Endothelial cell of umbilical vein (primary cell): ENCODE results near the gene SLC39A9. TPM values are rescaled to one million over a fixed set of nuclear protein-coding genes. Genes with fewer than 3 reads are reported as not detected.

Experiments used
- BruUV-seq: library from RNA; stranded (reverse); fragments of 400-500 nt; replicated peaks from 2 replicates; lab custom pipeline; 2021; lab: Mats Ljungman, UMichigan
- CTCF ChIA-PET: fragments of 300-600, 350-600 bp; sonication (Branson Sonifier 250); formaldehyde crosslinking; loops from one replicate; lab custom pipeline; 2021; ENCODE audit warnings: antibody characterized with exemption, inconsistent platforms; lab: Charles Lee
- POLR2A ChIA-PET: fragments of 300-600, 350-600 bp; sonication (Branson Sonifier 250); formaldehyde crosslinking; loops from one replicate; lab custom pipeline; 2021; ENCODE audit warnings: antibody characterized with exemption, inconsistent platforms; lab: Charles Lee
- DNase-seq: peaks from one replicate; pipeline ENCODE4 v3.0.0-alpha.2; 2011; ENCODE audit warnings: low read depth, low spot score
- FAIRE-seq: peaks from 2 replicates; lab custom pipeline; 2011; peaks lifted over from hg19 to GRCh38; lab: Jason Lieb, UNC
- H2AFZ ChIP-seq: 2 replicates; pipeline ENCODE4 v1.6.0; 2012; ENCODE audit warnings: low read depth, low read length, control low read depth, inconsistent platforms
- H3K27ac ChIP-seq: 2 replicates; pipeline ENCODE4 v1.5.1; 2011; ENCODE audit warnings: low read depth, mild to moderate bottlenecking, control low read depth, low read length, moderate library complexity; ENCODE audit not compliant: insufficient read depth
- H3K27me3 ChIP-seq, 2 experiments: 2 replicates each; pipeline versions ENCODE4 v1.6.0 to v1.6.1; 2011; ENCODE audit warnings: low read length in 2 of 2, mixed read lengths in 1 of 2; ENCODE audit not compliant: control insufficient read depth in 2 of 2, insufficient read depth in 2 of 2
- H3K36me3 ChIP-seq, 2 experiments: 2 replicates in 1 of 2; 3 replicates in 1 of 2; pipeline ENCODE4 v1.5.1; 2011; ENCODE audit warnings: low read length in 2 of 2, mild to moderate bottlenecking in 1 of 2, moderate library complexity in 1 of 2; ENCODE audit not compliant: control insufficient read depth in 2 of 2, insufficient read depth in 2 of 2; ENCODE audit errors: extremely low read depth in 1 of 2
- H3K4me1 ChIP-seq: 3 replicates; pipeline ENCODE4 v1.5.1; 2011; ENCODE audit warnings: mild to moderate bottlenecking, low read length; ENCODE audit not compliant: control insufficient read depth, insufficient read depth; ENCODE audit errors: extremely low read depth
- H3K4me2 ChIP-seq: 2 replicates; pipeline ENCODE4 v1.6.1; 2011; ENCODE audit warnings: low read length, control low read depth, mixed read lengths; ENCODE audit not compliant: insufficient read depth
- H3K4me3 ChIP-seq, 3 experiments: fragments of 200-600 bp in 1 of 3; sonication (generic), shearing (Covaris generic) in 1 of 3; replicated peaks in 1 of 3; 2 replicates each; pipeline ENCODE4 v1.5.1; 2011 to 2016; ENCODE audit warnings: control low read depth in 3 of 3, low read length in 3 of 3, mild to moderate bottlenecking in 2 of 3, inconsistent platforms in 1 of 3, low read depth in 1 of 3, moderate library complexity in 1 of 3; ENCODE audit not compliant: insufficient read depth in 1 of 3
- H3K79me2 ChIP-seq: 2 replicates; pipeline ENCODE4 v1.6.0; 2012; ENCODE audit warnings: low read length, inconsistent platforms; ENCODE audit not compliant: control insufficient read depth, insufficient read depth
- H3K9ac ChIP-seq: replicated peaks from 2 replicates; pipeline ENCODE3; 2011; ENCODE audit warnings: low read length, control low read depth; ENCODE audit not compliant: insufficient read depth; ENCODE audit errors: extremely low read depth
- H3K9me1 ChIP-seq: replicated peaks from 3 replicates; pipeline ENCODE4 v1.6.0; 2011; ENCODE audit warnings: mild to moderate bottlenecking, low read length; ENCODE audit not compliant: control insufficient read depth, insufficient read depth; ENCODE audit errors: extremely low read depth
- H3K9me3 ChIP-seq: replicated peaks from 2 replicates; pipeline ENCODE4 v1.5.1; 2012; ENCODE audit warnings: low read length, inconsistent platforms; ENCODE audit not compliant: control insufficient read depth, insufficient read depth
- H4K20me1 ChIP-seq: replicated peaks from 2 replicates; pipeline ENCODE3; 2011; ENCODE audit warnings: mild to moderate bottlenecking, low read length; ENCODE audit not compliant: control insufficient read depth, insufficient read depth; ENCODE audit errors: extremely low read depth
- CTCF ChIP-seq, 2 donors: IDR thresholded peaks; 1 replicate in 1 of 2; 2 replicates in 1 of 2; pipeline ENCODE4 v1.5.1; 2011; ENCODE audit warnings: low read length in 2 of 2, mild to moderate bottlenecking in 2 of 2, moderate library complexity in 2 of 2, control low read depth in 1 of 2, inconsistent platforms in 1 of 2, low read depth in 1 of 2; ENCODE audit not compliant: insufficient read depth in 1 of 2; ENCODE audit errors: extremely low read depth in 1 of 2
- EZH2 ChIP-seq: IDR thresholded peaks from 2 replicates; pipeline ENCODE4 v1.6.1; 2012; ENCODE audit warnings: borderline replicate concordance, low read depth, mild to moderate bottlenecking, moderate library complexity, low read length, inconsistent platforms; ENCODE audit not compliant: severe bottlenecking
- FOS ChIP-seq: IDR thresholded peaks from 2 replicates; pipeline ENCODE4 v1.6.1; 2011; ENCODE audit warnings: mild to moderate bottlenecking, low read length, moderate library complexity, borderline replicate concordance; ENCODE audit not compliant: insufficient read depth
- GATA2 ChIP-seq: IDR thresholded peaks from 2 replicates; pipeline ENCODE4 v1.7.0; 2011; ENCODE audit warnings: low read depth, mild to moderate bottlenecking, moderate library complexity, mixed read lengths, low read length; ENCODE audit not compliant: insufficient read length, insufficient read depth
- JUN ChIP-seq: IDR thresholded peaks from 2 replicates; pipeline ENCODE4 v1.6.1; 2011; ENCODE audit warnings: borderline replicate concordance, low read depth; ENCODE audit not compliant: insufficient read length, insufficient read depth
- MAX ChIP-seq: IDR thresholded peaks from 2 replicates; pipeline ENCODE4 v1.6.1; 2011; ENCODE audit not compliant: insufficient read depth, insufficient read length
- MYC ChIP-seq: IDR thresholded peaks from one replicate; pipeline ENCODE4 v1.6.1; 2011; ENCODE audit warnings: mild to moderate bottlenecking, low read depth, low read length
- POLR2A ChIP-seq: IDR thresholded peaks from 2 replicates; pipeline ENCODE4 v1.6.1; 2012; ENCODE audit warnings: low read depth, mild to moderate bottlenecking, control low read depth, low read length
- POLR2AphosphoS5 ChIP-seq: IDR thresholded peaks from 2 replicates; pipeline ENCODE4 v1.6.1; 2012; ENCODE audit warnings: low read depth, mild to moderate bottlenecking, control low read depth, low read length, moderate library complexity; ENCODE audit not compliant: insufficient read depth
- dilution Hi-C: fragments of 300-500 bp; cut with MboI; formaldehyde crosslinking; loops from one replicate; pipeline ENCODE4 v1.15.0; 2019; ENCODE audit warnings: low sequenced_read_pairs; ENCODE audit not compliant: extremely low pct_ligation_motif_present
- intact Hi-C: fragments of 100-400 bp; cut with micrococcal nuclease; formaldehyde crosslinking; loops from one replicate; pipeline ENCODE4 v1.10.0; 2022
- polyA plus RNA-seq, 4 experiments: library from polyadenylated mRNA; depleted of rRNA in 3 of 4; stranded (reverse) in 3 of 4; unstranded in 1 of 4; fragments of >200 nt; gene quantifications; 2 replicates each; pipeline versions ENCODE4 v1.2.1 to v1.2.3, GENCODE V29; 2011 to 2012; ENCODE audit warnings: missing spikeins in 1 of 4
- total RNA-seq: library from RNA; stranded (reverse); gene quantifications from 2 replicates; pipeline ENCODE4 v1.2.3, GENCODE V29; 2021

SLC39A9 gene
- total and polyA plus RNA-seq, 2 donors (not counting 3 experiments of a cell fraction or from before 2014, with no cell fraction given) = 39.8 to 55.2 TPM

GRCh38 chr14:69451941-69452340 lies 53.4 kb downstream of the SLC39A9 start:
- intact Hi-C loops (no loop called here), dilution Hi-C loops (no loop called here)
- H2AFZ ChIP-seq = no peak overlapping the region
- no peaks in the 10 kb centered on the region for H3K79me2 ChIP-seq
- no peaks in the 10 kb centered on the region for H3K9me3 ChIP-seq
- no TSS peak for BruUV-seq
- TF ChIP-seq FOS = no peak
- TF ChIP-seq POLR2A = no peak
- TF ChIP-seq JUN = no peak
- TF ChIP-seq MAX = no peak
- TF ChIP-seq GATA2 = no peak
- no peak for TF ChIP-seq CTCF (IDR thresholded peaks at IDR 0.05; ENCODE audit: extremely low read depth in 1 of 2, insufficient read depth in 1 of 2, low read depth in 1 of 2, low read length in 2 of 2)
- no peak for TF ChIP-seq POLR2AphosphoS5
- no peak for TF ChIP-seq MYC
- TF ChIP-seq EZH2 = no peak
- no peak overlapping the region for H3K27ac ChIP-seq
- DNase-seq = no peak
- H3K27me3 ChIP-seq = no peaks in the 10 kb centered on the region
- H3K9ac ChIP-seq = no peak overlapping the region
- no peaks in the 10 kb centered on the region for H3K9me1 ChIP-seq
- ChIA-PET POLR2A (no interaction called here), CTCF (interaction anchor here (0.8 kb wide), 1 partner anchor 8 kb away, joined by 4 read pairs; no protein-coding TSS in a partner anchor)
- peaks cover 0 to 6% of the 10 kb centered on the region in 2 experiments for H3K36me3 ChIP-seq
- no peaks in the 10 kb centered on the region for H3K4me1 ChIP-seq
- no peak overlapping the region for H3K4me2 ChIP-seq
- H4K20me1 ChIP-seq = no peaks in the 10 kb centered on the region
- H3K4me3 ChIP-seq = no peak overlapping the region
- no peak for FAIRE-seq
